Measurements from ENCODE around the gene SRPK2.
"Not testable (repeated sequence)": the region's sequence is repeated elsewhere in the genome, so short reads cannot be mapped to it uniquely, and the experiment has no call there.

Gene SRPK2

GRCh38 chr7:105388356-105389087 is at the start of gene SRPK2:
SRPK2 (minus strand) TSS chr7:105388921.
- peak; percentile 73 for DNase-seq

- no peak for DNase-seq
Observed at GRCh38 chr7:105438254-105438653, 49.5 kb upstream of the SRPK2 start.

- not testable (repeated sequence) for DNase-seq
Observed at GRCh38 chr7:105437356-105437755, 48.6 kb upstream of the SRPK2 start.

- peak; percentile 77 for DNase-seq
Observed at GRCh38 chr7:105429746-105430612, 41.3 kb upstream of the SRPK2 start.

- DNase-seq: no peak
Observed at GRCh38 chr7:105426606-105427146, 38.0 kb upstream of the SRPK2 start.

GRCh38 chr7:105423987-105424386 is 35.3 kb upstream of the SRPK2 start:
- no peak for DNase-seq

GRCh38 chr7:105413887-105414437 is 25.2 kb upstream of the SRPK2 start:
- no peak for DNase-seq

GRCh38 chr7:105410774-105411173 is 22.1 kb upstream of the SRPK2 start:
- DNase-seq: not testable (repeated sequence)

GRCh38 chr7:105409775-105410174 is 21.1 kb upstream of the SRPK2 start:
- not testable (repeated sequence) for DNase-seq

- no peak for DNase-seq
Observed at GRCh38 chr7:105408791-105409410, 20.2 kb upstream of the SRPK2 start.

GRCh38 chr7:105403128-105403527 is 14.4 kb upstream of the SRPK2 start:
- DNase-seq: no peak

- peak; percentile 60 for DNase-seq
Observed at GRCh38 chr7:105402221-105403095, 13.7 kb upstream of the SRPK2 start.

GRCh38 chr7:105399043-105399725 is 10.5 kb upstream of the SRPK2 start:
- peak; percentile 49 for DNase-seq

GRCh38 chr7:105396566-105396965 is 7.8 kb upstream of the SRPK2 start:
- DNase-seq: no peak

- DNase-seq: no peak
Observed at GRCh38 chr7:105391429-105391828, 2.7 kb upstream of the SRPK2 start.

- DNase-seq: no peak
Observed at GRCh38 chr7:105389889-105390288, 1.2 kb upstream of the SRPK2 start.

GRCh38 chr7:105389088-105389650 is 448 bp upstream of the SRPK2 start:
- DNase-seq: peak; percentile 63

- DNase-seq: peak; percentile 31
Observed at GRCh38 chr7:105387508-105388355, 989 bp downstream of the SRPK2 start.

- DNase-seq: no peak
Observed at GRCh38 chr7:105377903-105378302, 10.8 kb downstream of the SRPK2 start.

Measured in fibroblast of skin of right quadriceps (primary cell).